Testis (tissue), 3 donors: Measurements from ENCODE around the gene TNFAIP8L2. TPM values are rescaled to one million over a fixed set of nuclear protein-coding genes. Genes with fewer than 3 reads are reported as not detected.

Experiments
- DNase-seq: peaks from one replicate; pipeline ENCODE4 v3.0.0-alpha.2; 2019
- H3K27ac ChIP-seq, 2 donors: fragments of 200-600 bp; sonication (generic); one replicate each; pipeline ENCODE4 v1.5.1; 2019
- H3K27me3 ChIP-seq: fragments of 200-600 bp; sonication (generic); one replicate; pipeline ENCODE4 v1.5.1; 2019
- H3K36me3 ChIP-seq: fragments of 200-600 bp; sonication (generic); one replicate; pipeline ENCODE4 v1.5.1; 2017; ENCODE audit warnings: low read depth; ENCODE audit errors: missing control alignments
- H3K4me1 ChIP-seq: fragments of 200-600 bp; sonication (generic); one replicate; pipeline ENCODE4 v1.5.1; 2019
- H3K4me3 ChIP-seq, 2 donors: fragments of 200-600 bp; sonication (generic); one replicate each; pipeline ENCODE4 v1.5.1; 2017 to 2019
- H3K9me3 ChIP-seq: fragments of 200-600 bp; sonication (generic); one replicate; pipeline ENCODE4 v1.5.1; 2017
- CTCF ChIP-seq, 3 experiments: fragments of 450-650 bp in 2 of 3; fragments of 200-600 bp in 1 of 3; sonication (generic) in 1 of 3; IDR thresholded peaks; one replicate each; pipeline ENCODE4 v1.5.1; 2016 to 2019; ENCODE audit warnings: antibody characterized with exemption in 3 of 3, mild to moderate bottlenecking in 2 of 3, moderate library complexity in 1 of 3
- POLR2A ChIP-seq: fragments of 450-650 bp; IDR thresholded peaks from one replicate; pipeline ENCODE4 v1.6.1; 2017; ENCODE audit warnings: antibody characterized with exemption, mild to moderate bottlenecking, moderate library complexity
- WGBS, 2 donors: methylation state at CpG; one replicate each; pipeline ENCODE4 v1.1.5; 2018; 5-methylcytosine and 5-hydroxymethylcytosine counted together
- intact Hi-C: fragments of 100-400 bp; cut with DNase I; formaldehyde crosslinking; loops from one replicate; pipeline ENCODE4 v1.15.1; 2023; ENCODE audit warnings: low total_unique reads
- polyA plus RNA-seq: library from polyadenylated mRNA; stranded (reverse); fragments of 350-450 nt; fragmentation: Illumina TruSeq; extraction: RNeasy Lipid Tissue Mini Kit (QIAGEN cat#74804); gene quantifications from one replicate; pipeline ENCODE4 v1.2.3, GENCODE V29; 2014; ENCODE audit warnings: low read depth, low replicate concordance; ENCODE audit not compliant: insufficient read depth
- total RNA-seq, 2 donors: library from RNA; depleted of rRNA; stranded (reverse); fragments of >200 nt; gene quantifications; one replicate each; pipeline ENCODE4 v1.2.3, GENCODE V29; 2016

Gene TNFAIP8L2
- total and polyA plus RNA-seq, 3 donors from 2014 or later, result 0.55 to 2.1 (median 0.99) TPM

DNA sequence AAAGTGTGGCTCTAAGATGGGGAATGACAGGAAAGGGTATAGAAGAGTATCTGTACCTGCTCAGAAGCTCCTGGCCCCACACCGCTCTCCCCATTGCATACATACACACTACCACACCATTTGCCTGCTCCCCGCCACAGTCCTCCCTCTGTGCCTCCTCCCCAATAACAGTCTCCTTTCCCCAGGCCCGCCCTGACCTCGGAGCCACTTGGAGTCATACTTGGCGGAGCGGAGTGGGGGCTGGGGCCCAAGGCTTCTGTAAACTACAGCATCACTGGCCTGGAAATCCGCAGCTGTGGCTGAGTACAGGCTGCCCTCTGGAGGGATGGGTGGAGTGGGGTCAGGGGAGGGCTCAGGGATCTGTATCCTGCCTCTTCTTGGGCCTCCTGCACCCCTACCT lies 18.7 kb upstream of the TNFAIP8L2 start:
- no peaks in the 10 kb centered on the region for H3K36me3 ChIP-seq
- no peak overlapping the region for H3K27ac ChIP-seq
- H3K4me3 ChIP-seq, result no peak overlapping the region
- H3K27me3 ChIP-seq, result no peaks in the 10 kb centered on the region
- 92 to 96% methylated on average over 6 to 7 of the region's 7 CpGs for WGBS, 2 donors
- no peak for DNase-seq
- no peaks in the 10 kb centered on the region for H3K9me3 ChIP-seq
- intact Hi-C loops, result no loop called here
- peaks cover 8% of the 10 kb centered on the region for H3K4me1 ChIP-seq
- TF ChIP-seq POLR2A (no peak), CTCF (IDR thresholded peaks at IDR 0.05) (no peak)

DNA sequence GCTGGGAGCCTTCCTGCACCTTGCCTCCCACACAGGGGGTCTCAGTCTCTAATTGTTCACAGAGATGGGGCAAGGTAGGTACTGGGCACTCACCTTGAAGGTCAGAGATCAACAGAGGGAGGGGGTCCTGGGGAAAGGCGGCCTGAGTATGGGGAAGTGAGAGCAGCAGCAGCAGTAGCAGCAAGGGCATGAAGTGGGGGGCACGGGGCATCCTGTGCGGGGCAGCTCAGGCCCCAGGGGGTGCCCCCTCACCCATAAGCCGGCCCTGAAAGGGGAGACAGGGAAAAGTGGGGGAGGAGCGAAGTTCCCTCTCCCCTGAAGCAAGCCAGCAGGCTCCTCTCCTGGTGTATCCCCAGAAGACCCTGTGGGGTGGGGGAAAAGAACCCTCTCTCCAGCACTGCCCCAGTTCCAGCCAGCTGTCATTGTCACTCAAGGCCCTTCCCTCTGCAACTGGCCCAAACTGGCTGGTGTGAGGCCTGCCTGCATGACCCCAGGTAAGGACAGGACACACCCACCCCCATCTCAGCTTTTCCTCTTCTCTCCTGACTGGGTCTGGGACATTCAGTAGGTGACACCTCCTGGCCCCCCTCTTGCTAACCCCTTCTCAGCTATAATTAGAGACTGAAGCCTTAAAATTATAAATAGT lies 13.9 kb upstream of the TNFAIP8L2 start:
- Histone ChIP-seq H3K27ac (no peak overlapping the region), H3K4me3 (no peak overlapping the region), H3K9me3 (no peaks in the 10 kb centered on the region), H3K27me3 (no peaks in the 10 kb centered on the region), H3K4me1 (peaks cover 28% of the 10 kb centered on the region), H3K36me3 (no peaks in the 10 kb centered on the region)
- no peak for DNase-seq
- 66 to 96% methylated on average over 3 to 5 of the region's 5 CpGs for WGBS, 2 donors
- TF ChIP-seq POLR2A (no peak), CTCF (IDR thresholded peaks at IDR 0.05) (no peak)
- intact Hi-C loops, result no loop called here

DNA sequence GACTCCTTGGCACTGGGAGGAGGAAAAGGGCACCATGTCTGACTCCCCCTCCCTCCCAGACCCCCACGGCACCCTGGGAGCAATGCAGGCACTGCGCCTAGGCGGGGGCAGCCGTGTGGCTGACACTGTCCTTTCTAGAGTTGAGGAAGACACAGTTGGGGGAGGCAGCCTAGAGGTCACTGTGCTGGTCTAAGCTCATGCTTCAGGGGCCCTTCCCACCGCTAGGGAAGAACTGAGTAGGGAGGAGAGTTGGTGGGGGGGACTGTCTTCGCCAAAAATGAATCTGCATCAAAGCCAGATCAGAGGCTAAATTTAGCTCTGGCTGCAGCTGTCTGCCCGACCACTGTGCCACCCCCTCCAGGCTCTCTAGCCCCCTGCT lies 13.4 kb upstream of the TNFAIP8L2 start:
- H3K4me3 ChIP-seq, result no peak overlapping the region
- no peaks in the 10 kb centered on the region for H3K36me3 ChIP-seq
- no peak for TF ChIP-seq POLR2A
- TF ChIP-seq CTCF (IDR thresholded peaks at IDR 0.05), result no peak
- H3K27me3 ChIP-seq, result no peaks in the 10 kb centered on the region
- 68 to 70% methylated on average over 7 of the region's 7 CpGs for WGBS, 2 donors
- intact Hi-C loops, result no loop called here
- no peak overlapping the region for H3K27ac ChIP-seq
- no peak for DNase-seq
- no peaks in the 10 kb centered on the region for H3K9me3 ChIP-seq
- H3K4me1 ChIP-seq, result peaks cover 34% of the 10 kb centered on the region

GRCh38 chr1:151143986-151144385 lies 12.5 kb upstream of the TNFAIP8L2 start:
- no peaks in the 10 kb centered on the region for H3K27me3 ChIP-seq
- no peak for DNase-seq
- no peaks in the 10 kb centered on the region for H3K36me3 ChIP-seq
- H3K4me3 ChIP-seq, result peak overlapping the region in 1 of 2 donors; percentile 93
- no peaks in the 10 kb centered on the region for H3K9me3 ChIP-seq
- WGBS, 2 donors, result 52 to 60% methylated on average over 5 of the region's 5 CpGs
- TF ChIP-seq POLR2A, result no peak
- H3K27ac ChIP-seq, result peak overlapping the region; percentile 31 to 60
- H3K4me1 ChIP-seq, result peaks cover 36% of the 10 kb centered on the region
- intact Hi-C loops, result no loop called here

GRCh38 chr1:151144474-151145303 lies 11.8 kb upstream of the TNFAIP8L2 start:
- peak overlapping the region; percentile 66 to 83 for H3K27ac ChIP-seq
- peaks cover 41% of the 10 kb centered on the region for H3K4me1 ChIP-seq
- TF ChIP-seq CTCF (IDR thresholded peaks at IDR 0.05) (no peak), POLR2A (no peak)
- no peaks in the 10 kb centered on the region for H3K27me3 ChIP-seq
- H3K9me3 ChIP-seq, result no peaks in the 10 kb centered on the region
- WGBS, 2 donors, result 32 to 38% methylated on average over 7 of the region's 7 CpGs
- no peak for DNase-seq
- intact Hi-C loops, result no loop called here
- peak overlapping the region; percentile 86 to 93 for H3K4me3 ChIP-seq
- no peaks in the 10 kb centered on the region for H3K36me3 ChIP-seq
